Fibroblast of villous mesenchyme (primary cell): Measurements from ENCODE around the gene CATSPERD. TPM values are rescaled to one million over a fixed set of nuclear protein-coding genes. Genes with fewer than 3 reads are reported as not detected.

ENCODE experiments used
- DNase-seq: peaks from one replicate; pipeline ENCODE4 v3.0.0-alpha.2; 2010; ENCODE audit warnings: low read depth
- H3K4me3 ChIP-seq: 2 replicates; pipeline ENCODE4 v1.5.1; 2011; ENCODE audit warnings: low read depth, mild to moderate bottlenecking, low read length
- total RNA-seq: library from RNA; depleted of rRNA; stranded (reverse); fragments of >200 nt; gene quantifications from 2 replicates; pipeline ENCODE4 v1.2.3, GENCODE V29; 2012
- TF ChIP-seq, protein P1 (sequence below): IDR thresholded peaks from 2 replicates; pipeline ENCODE4 v1.5.1; 2012; ENCODE audit warnings: low read depth, mild to moderate bottlenecking, low read length; ENCODE audit not compliant: insufficient read depth

CATSPERD gene, protein sequence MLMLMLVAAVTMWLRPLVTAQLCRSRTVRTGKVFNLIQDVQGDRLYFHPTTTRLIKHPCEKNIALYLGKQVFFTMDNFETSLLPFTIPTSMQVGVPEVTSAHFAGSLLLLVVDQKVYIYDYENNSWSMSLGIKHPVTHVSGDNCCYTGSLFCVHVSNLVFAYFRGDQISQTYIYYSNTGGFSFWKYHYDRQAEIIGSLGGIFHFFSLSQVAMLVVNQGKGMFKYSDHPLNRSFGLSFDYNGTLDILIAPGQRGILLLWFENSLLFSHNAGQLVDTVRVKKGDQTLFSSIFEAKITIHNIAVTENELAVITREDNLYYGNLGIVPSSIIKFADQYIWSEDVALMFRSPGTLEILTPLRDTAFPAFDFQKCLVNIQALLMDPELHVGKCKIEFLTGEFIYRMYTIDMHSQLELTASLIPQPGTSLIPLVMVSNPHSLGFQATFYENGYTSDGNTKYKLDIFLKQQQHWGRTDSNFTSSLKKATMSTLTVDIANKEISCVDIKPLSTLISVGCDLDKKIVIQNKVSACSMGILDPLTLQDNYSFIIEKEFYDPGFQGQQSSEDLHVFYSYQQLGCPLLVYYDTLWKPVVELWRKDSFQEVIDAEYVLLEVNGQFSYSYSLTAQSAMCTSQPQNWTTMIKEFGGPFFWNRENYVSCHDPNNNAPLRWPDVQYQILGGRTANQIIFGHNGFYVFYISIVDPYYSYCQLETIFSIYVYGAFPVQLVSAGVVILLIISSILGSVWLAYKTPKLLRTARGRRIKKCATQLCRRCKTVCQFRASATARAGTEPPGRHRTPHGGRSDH
- not detected in 2 replicates for total RNA-seq

DNA sequence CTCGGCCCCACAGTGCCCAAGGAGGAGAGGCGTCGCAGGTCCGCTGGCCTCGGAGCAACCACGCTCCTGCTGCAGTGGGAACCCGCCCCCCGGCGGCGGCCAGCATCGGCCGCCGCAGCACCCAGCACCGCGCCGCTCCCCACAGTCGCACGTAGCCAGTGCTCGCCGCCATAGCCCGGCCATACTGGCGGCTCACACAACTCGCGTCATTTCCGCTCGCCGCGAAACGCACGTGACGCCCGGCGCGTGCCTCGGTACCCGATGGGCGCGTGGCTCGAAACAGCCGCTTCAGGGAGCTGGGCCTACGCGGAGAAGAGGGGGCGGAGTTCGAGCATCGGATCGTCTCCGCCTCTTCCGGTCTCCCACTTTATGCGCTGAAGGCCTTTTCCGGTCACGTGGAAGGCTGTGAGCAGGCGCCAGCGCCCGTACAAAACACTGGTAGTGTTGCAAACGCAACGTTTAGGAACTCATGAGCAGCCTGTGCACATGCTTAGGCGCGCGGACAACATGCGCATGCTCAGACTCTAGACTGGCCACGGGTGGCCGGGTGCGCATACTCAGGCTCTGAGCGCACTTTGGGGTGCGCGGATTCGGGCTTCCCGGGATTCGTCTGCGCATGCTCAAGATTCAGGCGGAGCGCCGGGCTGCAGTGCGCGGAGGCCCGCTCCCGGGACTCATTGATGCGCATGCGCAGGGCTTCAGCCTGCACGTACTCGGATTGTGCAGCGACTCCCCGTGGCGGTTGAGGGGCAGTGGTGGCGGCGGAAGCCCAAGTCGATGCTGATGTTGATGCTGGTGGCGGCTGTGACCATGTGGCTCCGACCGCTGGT is at the start of gene CATSPERD, which contains the start of gene LONP1:
Gene CATSPERD (plus strand): TSS at position 677 of the 830 bp plus-strand sequence. CDS start 101 bp downstream, at position 778.
Gene LONP1 (minus strand): TSS at position 186 of the 830 bp plus-strand sequence. CDS start 14 bp downstream, at position 172.
- H3K4me3 ChIP-seq = peak within 1 kb of the TSS; percentile 88
- peak; percentile 99 for DNase-seq
- TF ChIP-seq, protein P1, sequence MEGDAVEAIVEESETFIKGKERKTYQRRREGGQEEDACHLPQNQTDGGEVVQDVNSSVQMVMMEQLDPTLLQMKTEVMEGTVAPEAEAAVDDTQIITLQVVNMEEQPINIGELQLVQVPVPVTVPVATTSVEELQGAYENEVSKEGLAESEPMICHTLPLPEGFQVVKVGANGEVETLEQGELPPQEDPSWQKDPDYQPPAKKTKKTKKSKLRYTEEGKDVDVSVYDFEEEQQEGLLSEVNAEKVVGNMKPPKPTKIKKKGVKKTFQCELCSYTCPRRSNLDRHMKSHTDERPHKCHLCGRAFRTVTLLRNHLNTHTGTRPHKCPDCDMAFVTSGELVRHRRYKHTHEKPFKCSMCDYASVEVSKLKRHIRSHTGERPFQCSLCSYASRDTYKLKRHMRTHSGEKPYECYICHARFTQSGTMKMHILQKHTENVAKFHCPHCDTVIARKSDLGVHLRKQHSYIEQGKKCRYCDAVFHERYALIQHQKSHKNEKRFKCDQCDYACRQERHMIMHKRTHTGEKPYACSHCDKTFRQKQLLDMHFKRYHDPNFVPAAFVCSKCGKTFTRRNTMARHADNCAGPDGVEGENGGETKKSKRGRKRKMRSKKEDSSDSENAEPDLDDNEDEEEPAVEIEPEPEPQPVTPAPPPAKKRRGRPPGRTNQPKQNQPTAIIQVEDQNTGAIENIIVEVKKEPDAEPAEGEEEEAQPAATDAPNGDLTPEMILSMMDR = peak; percentile 94

DNA sequence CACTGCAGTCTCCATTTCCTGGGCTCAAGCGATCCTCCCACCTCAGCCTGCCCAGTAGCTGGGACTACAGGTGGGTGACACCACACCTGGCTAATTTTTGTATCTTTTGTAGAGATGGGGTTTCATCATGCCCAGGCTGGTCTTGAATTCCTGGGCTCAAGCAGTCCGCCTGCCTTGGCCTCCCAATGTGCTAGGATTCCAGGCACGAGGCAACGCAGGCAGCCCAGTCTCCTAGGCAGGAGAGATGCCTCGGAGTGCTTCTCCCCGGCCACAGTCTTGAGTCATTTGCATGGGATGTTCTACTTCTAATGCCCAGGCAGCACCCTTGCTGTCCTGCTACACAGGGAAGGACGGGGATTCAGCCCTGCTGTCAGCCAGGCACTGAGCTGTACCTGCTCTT is 48.8 kb upstream of the CATSPERD start:
- DNase-seq = no peak
- H3K4me3 ChIP-seq = no peak overlapping the region
- TF ChIP-seq, protein P1 = no peak

DNA sequence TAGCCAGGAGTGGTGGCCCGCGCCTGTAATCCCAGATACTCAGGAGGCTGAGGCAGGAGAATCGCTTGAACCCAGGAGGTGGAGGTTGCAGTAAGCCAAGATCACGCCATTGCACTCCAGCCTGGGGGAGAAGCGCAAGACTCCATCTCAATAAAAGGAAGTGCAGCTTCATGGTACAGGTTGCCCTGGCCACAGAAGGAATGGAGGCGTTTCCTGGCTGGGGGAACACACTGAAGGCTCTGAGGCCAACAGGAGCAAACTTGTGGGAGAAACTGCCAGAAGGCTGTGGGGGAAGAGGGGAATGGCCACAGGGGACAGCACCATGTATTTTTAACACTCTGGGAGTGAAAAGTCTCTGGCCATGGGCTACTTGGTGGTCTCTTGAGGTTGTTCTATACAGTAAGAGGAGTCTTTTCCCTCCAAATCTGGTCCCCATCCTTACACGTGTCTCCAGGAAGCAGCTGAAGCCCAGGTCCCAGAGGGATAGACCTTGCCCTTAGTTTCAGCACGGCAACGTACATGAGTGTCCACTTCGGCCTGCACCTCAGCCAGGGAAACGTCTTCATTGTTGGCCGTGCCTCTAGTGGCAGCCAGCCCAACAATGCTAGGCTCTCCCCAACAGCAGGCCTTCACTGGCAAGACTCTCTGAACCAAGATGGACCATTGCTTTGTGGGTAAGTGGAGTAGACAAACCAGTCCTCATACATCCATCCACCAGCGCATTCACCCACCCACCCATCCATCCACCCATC is 47.6 kb upstream of the CATSPERD start:
- no peak for DNase-seq
- TF ChIP-seq, protein P1 = no peak
- H3K4me3 ChIP-seq = no peak overlapping the region

DNA sequence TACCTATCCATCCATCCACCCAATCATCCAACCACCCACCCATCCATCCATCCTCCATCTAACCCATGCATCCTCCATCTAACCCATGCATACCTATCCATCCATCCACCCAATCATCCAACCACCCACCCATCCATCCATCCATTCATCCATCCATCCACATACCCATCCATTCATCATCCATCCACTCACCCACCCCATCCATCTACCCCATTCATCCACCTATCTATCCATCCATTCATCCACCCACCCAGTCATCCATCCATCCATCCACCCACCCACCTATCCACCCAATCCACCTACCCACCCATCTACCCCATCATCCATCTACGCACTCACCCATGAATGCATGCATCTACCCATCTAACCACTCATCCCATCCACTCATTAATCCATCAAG is 46.7 kb upstream of the CATSPERD start:
- H3K4me3 ChIP-seq = no peak overlapping the region
- DNase-seq = no peak
- TF ChIP-seq, protein P1 = no peak

DNA sequence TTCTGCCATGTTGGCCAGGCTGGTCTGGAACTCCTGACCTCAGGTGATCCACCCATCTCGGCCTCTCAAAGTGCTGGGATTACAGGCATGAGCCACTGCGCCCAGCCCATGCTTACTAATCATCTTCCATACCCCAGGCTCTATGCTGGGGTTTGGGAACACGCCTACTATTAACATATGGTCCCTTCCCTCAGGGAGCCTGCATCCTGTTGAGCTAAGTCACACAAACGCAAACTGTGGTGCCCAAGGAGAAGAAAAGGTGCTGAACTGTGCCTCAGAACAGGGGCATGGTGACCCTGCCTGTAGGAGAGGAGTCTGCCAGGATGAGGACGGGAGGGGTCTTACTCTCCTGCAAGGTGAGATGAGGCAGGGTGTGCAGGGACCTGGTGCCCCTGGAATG is 45.7 kb upstream of the CATSPERD start:
- H3K4me3 ChIP-seq = no peak overlapping the region
- TF ChIP-seq, protein P1 = no peak
- DNase-seq = no peak
